Midbrain (tissue), 1 donor: ENCODE data around the gene MOCS3.
A peak's percentile ranks its signal among the peaks of the same experiment; 100 is the strongest.

Experiments
- DNase-seq: peaks from one replicate; lab custom pipeline; 2025; lab: John Stamatoyannopoulos, UW

MOCS3 gene, protein sequence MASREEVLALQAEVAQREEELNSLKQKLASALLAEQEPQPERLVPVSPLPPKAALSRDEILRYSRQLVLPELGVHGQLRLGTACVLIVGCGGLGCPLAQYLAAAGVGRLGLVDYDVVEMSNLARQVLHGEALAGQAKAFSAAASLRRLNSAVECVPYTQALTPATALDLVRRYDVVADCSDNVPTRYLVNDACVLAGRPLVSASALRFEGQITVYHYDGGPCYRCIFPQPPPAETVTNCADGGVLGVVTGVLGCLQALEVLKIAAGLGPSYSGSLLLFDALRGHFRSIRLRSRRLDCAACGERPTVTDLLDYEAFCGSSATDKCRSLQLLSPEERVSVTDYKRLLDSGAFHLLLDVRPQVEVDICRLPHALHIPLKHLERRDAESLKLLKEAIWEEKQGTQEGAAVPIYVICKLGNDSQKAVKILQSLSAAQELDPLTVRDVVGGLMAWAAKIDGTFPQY

DNA sequence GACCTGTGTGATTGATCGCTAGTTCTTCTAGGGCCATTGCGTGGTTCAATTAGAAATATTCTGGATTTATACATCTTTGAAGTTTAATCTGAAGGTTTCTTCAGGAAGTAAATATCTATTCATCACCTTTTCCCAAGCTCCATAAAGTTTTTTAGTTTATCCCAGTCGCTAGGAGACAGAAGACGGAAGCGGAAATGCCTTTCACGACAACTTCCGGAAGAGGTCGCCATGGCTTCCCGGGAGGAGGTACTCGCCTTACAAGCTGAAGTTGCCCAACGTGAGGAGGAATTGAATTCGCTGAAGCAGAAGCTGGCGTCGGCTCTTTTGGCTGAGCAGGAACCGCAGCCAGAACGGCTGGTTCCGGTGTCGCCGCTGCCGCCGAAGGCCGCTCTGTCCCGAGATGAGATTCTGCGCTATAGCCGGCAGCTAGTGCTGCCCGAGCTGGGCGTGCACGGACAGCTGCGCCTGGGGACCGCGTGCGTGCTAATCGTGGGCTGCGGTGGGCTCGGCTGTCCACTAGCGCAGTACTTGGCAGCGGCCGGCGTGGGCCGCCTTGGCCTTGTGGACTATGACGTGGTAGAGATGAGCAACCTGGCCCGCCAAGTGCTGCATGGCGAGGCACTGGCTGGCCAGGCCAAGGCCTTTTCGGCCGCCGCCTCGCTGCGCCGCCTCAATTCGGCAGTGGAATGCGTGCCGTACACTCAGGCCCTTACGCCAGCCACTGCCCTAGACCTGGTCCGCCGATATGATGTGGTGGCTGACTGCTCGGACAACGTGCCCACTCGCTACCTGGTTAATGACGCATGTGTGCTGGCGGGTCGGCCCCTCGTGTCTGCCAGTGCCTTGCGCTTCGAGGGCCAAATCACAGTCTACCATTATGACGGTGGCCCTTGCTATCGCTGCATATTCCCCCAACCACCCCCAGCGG lies at the start of gene MOCS3:
Gene MOCS3, plus strand, starts transcription at position 204 of the 928 bp plus-strand sequence. Its CDS starts 25 bp downstream, at position 229.
- peak; percentile 97 for DNase-seq

DNA sequence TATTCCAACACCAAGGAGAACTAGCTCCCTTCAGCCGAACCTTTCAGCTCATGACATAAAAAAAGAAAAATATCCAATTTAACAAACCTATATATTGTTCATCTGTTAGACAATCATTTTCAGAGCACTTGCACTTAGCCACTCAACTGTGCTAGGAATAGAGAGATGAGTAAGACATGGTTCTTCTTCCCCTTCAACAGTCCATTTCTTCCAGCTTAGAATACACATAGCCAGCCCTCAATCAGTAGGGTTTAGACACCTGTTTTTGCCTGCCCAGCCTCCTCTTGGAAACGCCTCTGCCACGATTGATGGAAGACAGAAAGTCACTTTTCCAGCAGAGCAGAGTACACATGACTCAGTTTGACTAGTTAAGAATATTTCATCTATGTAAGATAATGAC lies 49.2 kb upstream of the MOCS3 start:
- no peak for DNase-seq

DNA sequence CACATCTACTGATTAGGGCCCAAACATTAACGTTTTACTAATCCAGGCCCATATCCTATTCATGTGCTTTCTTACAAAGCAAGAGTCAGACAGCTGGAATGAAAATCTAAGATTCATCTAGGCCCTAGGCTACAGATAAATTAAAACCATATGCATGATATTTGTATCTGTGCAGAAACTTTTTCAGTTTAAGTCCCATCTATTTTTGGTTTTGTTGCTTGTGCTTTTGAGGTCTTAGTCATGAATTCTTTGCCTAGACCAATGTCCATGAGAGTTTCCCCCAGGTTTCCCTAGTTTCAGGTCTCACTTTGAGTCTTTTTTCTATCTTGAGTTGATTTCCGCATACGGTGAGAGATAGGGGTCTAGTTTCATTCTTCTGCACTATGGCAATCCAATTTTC lies 47.6 kb upstream of the MOCS3 start:
- no peak for DNase-seq

DNA sequence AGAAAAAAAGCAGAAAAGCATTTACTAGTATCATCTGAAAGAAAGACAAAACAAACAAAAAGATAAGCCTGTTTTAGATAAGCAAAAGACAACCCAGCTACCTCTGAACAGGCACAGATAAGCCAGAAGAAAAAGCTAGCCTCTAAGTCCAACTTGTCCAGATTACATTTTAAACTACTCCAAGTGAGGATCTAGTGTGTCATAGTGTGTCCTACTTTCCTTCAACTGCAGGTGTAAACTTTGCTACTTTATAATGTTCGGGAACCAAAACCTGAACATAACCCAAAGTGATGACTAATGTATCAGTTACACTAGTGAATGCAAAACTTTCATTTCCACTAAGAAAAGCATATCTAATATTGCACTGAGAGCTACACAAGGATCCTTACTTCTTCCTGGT lies 46.9 kb upstream of the MOCS3 start:
- DNase-seq: no peak

DNA sequence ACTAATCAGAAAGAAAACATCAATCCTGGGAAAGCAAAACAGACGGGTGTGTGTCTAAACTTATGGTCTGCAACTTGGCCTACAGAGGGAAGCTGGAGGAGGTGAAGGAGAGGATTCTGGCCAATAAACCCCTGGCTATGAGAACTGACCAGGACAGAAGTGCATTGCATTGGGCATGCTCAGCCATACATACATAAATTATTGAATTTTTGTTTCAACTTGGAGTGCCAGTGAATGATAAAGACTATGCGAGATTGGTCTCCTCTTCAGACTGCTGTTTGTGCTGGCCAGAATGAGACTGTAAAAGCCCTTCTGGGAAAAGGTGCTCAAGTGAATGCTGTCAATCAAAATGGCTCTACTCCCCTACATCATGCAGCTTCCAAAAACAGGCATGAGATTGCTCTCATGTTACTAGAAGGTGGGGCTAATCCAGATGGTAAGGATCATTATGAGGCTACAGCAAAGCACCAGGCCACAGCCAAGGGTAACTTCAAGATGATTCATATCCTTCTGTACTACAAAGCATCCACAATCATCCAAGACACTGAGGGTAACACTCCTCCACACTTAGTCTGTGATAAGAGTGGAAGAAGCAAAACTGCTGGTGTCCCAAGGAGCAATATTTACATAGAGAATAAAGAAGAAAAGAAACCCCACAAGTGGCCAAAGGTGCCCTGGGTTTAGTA lies 44.8 kb upstream of the MOCS3 start:
- no peak for DNase-seq

DNA sequence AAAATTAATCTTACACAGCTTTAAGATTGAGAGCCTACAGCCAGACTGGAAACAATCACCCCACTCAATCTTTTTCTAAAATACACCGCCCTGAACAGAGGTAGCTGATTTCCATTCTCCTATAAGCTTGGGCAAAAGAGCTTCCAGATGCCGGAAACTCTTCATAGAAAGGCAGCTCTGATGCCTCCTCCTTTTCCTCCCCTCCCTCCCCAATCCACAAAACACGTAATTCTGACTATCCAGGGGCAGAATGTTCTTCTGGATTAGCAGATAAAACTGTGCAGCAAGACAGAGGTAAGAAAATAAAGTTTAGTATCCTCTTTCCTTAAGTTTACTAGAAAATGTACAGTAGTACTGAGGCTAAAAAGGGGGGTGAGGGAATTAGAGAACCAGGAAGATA lies 43.2 kb upstream of the MOCS3 start:
- no peak for DNase-seq

DNA sequence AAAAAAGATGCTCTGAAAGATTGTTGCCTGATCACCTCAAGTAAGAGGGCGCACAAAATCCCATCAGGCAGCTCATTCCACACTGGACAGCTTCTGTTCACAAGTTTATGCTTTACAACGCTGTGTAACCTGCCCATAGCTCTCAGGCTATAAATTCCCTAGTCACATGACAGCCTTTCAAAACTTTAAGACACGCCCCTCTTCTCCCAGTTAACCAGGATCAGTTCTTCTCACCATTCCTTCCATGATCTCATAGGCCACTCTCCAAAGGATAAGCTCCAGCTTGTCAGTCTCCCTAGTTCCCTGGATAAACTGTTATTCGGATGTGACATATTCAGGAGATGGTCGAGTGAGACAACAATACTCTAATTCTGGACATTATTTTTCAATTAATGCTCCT lies 42.4 kb upstream of the MOCS3 start:
- no peak for DNase-seq

DNA sequence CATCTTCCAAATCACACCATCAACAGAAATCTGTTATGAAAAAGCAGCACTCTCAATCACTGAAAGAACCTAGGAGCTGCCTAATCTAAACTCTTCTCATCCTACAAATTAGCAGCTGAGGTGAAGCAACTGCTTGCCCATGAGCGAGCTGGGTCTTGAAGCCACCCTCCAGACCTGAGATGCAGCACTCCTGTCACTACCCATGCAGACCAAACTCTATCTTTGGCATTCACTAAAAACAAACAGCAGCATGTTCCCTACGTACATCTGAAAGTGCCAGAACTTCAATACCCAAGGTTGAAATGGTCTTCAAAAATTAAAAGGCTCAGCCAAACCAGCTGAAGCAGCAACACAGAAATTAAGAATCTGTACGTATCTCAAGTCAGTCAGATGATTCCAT lies 41.7 kb upstream of the MOCS3 start:
- DNase-seq: no peak

DNA sequence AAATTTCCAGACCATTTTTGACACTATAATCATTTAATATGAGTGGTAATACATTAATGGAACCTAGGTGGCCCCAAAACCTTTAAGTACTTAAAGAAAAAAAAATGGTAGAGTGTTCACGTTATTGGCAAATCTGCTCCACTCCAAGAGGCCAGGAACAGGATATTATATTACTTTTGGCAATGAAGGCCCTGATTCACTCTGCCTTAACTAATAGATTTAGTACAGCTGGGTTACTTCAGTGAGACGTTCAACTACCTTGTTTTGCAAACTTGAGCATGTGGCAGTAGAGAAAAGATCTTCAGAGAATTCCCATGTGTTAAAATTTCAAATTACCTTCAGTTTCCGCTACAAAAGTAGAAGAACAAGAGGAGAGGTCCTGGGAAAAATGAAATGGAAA lies 40.2 kb upstream of the MOCS3 start:
- DNase-seq: no peak

DNA sequence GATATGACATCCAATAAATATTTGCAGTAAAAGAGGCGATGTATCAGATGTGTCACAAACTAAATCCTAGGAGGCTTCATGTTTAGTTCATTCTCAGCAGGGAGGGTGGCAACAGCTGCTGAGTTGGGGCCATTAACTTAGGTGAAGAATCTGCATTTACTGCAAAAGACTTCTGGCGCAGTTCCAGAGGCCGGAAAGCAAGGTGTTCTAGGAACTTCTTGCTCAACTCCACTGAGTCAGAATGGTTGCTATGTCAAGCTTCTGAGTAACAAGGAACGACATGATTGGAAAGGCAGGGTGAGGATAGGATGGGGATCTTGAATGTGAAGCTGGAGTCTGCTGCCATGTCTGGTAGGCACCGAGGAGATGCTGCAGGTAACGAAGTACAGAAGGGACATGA lies 39.1 kb upstream of the MOCS3 start:
- DNase-seq: no peak

DNA sequence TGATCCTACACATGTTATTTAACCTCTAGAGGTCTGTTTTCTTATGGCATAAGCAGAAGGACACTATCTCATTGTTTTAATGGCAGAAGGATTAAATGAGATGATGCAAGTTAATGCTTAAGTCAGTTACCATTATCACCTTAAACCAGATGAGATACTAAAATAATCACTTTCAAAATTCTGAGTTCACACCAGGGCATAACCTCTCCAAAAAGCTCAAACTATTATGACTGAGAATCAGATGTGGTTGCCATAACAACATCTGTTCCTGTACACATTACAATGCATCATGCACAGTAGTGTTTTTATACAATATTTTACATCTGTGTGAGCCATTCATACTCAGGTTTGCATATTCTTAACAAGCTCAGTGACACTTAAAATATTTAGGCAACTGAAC lies 37.6 kb upstream of the MOCS3 start:
- DNase-seq: no peak

DNA sequence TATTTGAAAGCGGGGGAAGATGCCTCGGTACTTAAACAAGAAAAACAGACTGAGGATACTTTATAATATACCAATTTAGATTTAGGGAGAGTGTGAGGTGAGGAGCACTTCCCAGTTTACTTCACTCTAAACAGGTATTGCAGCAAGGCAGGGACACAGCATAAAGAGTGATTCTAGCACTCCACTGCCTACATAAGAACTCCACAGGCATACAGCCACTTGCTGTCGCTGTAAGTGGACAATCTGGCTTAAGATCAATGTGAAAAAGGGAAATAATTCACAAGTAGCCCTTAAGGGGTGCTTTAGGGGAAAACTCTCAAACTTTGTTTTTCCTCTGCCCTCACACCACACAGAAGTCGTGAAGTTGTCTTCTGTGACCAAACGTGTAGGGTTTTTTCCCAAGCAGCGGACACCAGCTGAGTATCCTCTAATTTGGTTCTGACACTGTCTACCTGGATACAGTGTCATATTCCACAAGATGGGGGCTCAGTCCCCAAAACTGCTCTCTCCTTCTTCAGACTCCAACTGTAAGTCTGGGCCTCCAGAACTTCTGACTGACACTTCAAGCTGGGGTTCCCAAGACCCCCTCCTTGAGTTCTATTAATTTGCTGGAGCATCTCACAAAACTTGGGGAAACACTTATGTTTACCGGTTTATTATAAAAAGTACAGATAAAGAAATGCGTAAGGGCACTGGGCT lies 36.7 kb upstream of the MOCS3 start:
- no peak for DNase-seq

DNA sequence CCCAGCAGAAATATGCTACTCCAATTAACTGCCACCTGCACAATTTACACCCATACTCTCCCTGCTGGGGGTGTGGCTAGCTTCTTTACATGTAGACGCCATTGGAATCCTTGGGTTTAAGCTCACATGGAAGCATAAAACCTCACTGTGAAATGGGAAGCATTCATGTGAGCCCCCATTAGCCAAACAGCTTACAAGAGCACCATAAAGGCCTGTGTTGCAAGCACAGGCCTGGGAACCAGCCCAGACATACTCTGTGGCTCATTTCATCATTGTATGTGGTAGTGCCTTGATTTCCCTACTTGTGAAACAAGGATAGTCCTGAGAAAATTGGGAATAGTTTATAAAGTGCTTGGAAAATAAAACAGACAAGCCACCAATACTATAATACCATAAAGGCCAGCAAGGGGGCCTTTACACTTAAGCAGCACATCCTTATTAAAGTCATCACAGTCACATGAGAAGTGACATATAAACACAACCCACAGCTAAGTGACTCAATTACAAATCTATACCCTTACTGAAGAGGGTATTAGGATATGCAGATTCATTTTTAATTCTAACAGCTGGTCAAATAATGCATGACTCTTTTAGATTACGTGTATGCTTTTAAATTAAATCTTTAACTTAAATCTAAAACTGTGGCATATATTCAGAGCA lies 34.2 kb upstream of the MOCS3 start:
- DNase-seq: no peak

DNA sequence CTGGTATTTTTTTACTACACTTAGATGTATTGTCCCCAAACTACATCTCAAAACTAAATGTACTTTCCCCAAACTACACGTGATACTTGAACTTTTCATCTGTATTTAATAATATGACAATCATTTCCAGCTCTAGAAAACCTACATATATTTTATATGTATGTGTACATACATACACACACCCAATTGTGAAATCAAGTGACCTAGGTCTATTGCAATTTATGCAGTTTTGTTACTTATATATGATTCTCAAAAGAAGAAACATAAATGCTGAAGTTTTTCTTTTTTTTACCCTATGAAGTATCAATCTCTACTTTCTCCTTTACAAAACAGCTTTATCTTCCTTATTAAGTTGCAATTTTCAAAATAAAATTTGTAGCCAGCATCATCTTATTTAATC lies 32.1 kb upstream of the MOCS3 start:
- no peak for DNase-seq

DNA sequence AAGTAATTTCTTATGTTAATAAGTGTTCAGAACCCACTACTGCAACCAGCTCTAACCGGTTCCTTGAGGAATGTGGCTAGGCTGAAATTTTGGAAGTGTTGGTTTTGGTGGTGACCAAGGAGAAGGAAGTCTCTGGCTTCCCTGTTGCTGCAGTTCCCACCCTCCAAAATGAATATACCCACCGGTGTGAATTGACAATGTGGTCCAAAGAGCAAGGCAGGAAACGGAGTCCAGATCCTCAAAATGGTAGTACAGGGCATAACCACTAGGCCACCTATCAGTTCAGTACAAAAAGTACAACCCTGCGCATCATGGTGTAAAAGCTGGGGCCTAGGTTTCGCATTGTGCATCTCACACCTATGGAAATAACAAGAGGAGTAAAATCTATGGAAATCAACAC lies 30.1 kb upstream of the MOCS3 start:
- no peak for DNase-seq

DNA sequence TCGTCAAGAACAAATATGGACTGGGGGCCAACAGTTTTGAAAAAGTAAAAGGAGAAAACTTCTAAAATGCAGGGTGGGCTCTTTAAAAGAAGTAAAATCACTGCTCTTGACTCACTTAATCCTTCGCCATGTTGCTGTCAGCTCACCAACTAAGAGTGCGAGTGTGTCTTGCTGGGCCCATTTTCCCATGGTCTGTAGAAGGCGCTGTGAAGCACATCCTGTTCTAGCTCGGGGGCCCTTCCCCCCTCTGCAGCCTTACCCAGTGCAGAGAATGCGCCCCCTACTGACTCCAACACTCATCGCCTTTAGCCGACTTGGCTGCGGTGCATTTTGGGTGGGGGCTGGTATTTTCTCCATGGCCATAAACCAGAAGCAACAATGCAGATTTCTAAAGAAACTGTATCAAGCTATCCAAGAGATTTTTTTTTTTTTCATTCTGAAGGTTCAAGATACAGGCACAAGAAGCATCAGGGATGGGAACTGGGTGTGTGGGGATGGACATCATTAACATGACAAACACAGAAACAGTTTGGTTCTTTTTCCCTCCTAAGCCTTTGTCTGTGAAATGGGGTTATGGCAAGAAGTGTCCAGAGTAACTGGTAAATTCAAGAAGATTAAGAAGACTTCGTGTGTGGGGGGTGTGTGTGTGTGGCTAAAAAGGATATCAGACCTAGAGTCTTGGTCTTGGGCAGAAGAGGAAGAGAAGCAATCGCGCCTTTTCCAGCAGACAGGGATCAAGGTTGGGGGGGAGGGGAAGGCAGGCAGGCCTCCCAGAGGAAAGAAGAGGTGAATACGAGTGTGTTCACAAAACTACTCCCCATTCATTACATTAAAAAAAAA lies 29.1 kb upstream of the MOCS3 start:
- peak; percentile 93 for DNase-seq

DNA sequence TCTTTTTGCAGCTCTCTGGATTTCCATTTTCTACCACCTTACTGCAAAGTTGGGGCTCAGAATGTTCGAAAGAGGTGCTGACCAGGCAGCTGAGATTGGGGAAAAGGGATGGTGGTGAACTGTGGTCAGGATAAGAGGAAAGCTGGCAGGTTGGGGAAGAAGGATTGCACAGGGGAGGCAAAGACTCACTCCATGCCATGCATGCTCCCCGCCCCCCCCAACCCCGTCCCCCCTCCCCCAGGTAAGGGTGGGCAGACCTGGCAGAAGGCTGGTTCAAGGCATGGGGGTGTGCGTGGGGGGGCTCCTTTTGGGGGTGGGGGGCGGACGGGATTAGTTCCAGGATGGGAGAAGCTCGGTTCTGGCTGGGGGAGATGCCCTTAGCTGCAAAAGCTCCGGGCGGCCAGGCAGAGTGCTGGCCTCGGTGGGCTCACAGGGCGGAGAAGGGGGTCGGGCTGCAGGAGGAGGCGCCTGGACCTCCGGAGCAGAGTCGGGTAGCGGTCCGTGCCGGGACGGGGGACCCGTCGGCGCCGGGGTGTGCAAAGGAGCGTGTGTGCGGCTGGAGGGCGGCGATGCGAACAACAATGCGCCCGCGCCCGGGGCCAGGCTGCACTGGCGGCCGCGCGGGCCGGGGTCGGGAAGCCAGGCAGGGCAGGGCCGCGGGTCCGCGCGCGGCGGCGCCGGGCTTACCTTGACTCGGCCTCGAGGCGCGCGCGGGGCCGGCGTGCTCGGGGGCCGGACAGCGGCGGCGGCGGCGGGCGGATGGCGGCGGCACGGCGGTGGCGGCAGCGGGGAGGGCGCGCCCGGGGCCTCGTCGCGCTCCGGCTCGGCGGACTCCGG lies 28.3 kb upstream of the MOCS3 start:
- no peak for DNase-seq

DNA sequence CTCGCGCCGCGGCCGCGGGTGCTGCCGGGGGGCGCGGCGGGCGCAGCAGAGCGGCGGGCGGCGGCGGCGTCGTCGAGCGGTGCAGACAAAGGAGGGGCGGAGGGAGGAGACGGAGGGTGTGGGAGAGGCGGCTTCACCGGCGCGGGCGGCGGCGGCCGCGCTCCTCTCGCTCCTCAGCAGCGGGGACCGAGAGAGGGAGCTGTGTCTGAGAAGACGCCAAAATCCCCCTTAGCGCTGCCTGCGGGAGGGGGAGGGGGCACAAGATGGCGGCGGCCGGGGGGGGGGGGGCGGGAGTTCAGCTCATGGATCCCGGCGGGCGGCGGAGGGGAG lies 27.7 kb upstream of the MOCS3 start:
- DNase-seq: no peak

DNA sequence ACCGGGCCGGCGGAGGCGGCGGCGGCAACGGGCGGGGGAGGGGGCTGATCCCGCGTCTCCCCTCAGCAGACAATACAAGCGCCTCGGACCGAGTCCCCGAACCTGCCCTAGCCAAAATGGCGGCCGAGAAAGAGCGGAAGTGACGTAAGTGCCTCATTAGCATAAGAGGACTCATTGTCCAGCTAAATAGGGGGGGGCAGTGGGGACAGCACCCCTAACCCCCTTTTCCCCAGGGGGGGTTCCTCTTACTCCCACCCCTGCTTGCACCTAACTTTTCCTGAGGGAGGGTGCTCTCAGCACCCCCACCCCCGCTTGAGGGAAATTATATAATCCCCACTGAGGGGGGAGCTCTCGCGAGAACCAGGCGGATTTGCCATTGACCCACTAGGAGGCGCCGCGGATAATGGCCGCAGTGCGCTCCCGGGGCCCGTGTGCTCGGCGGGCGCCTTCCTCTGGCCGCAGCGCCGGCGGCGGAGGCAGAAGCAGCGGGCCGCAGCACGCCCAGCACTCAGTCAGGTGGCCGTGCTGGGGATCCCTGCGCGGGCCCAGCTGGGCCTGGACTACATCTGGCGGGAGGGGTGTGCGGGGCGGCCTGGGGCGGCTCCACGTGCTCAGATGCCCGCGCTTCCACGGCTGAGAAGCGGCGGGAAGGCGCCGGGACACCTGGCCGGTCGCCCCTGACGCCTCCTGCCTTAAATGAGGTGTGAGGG lies 27.2 kb upstream of the MOCS3 start, which contains the start of gene ADNP:
Gene ADNP, minus strand, starts transcription at position 132 of the 710 bp plus-strand sequence. CDS start 27,441 bp downstream, outside the sequence.
- DNase-seq: peak; percentile 97
